HG03354 (cell line): ENCODE data around the gene MEG3.
"Not testable (repeated sequence)": the region's sequence is repeated elsewhere in the genome, so short reads cannot be mapped to it uniquely, and the experiment has no call there.

Source experiments
- ATAC-seq: cut with Tn5 transposase; IDR thresholded peaks from one replicate; pipeline ENCODE4 v1.9.1; 2021; ENCODE audit warnings: mild to moderate bottlenecking; ENCODE audit not compliant: unreplicated experiment, poor library complexity, severe bottlenecking

The MEG3 gene

DNA sequence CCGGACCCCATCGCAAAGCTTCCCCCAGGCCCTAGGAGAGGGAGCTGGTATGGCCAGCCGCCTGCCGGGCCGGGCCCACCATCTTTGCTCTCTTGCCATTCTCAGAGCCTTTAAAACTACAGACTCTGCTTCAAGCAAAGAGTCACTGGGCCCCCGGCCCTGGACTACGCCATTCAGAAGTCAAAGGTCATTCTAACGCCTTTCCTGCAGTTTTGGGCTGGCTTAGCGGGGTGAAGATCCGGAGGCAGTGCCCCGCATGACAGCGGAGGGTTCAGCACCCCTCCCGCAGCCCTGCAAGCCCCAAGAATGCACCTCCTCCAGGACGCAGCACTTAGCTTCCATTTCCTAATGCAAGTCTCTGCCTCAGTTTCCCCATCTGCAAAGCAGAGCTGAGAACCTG is 38.3 kb upstream of the MEG3 start:
- ATAC-seq: no peak

DNA sequence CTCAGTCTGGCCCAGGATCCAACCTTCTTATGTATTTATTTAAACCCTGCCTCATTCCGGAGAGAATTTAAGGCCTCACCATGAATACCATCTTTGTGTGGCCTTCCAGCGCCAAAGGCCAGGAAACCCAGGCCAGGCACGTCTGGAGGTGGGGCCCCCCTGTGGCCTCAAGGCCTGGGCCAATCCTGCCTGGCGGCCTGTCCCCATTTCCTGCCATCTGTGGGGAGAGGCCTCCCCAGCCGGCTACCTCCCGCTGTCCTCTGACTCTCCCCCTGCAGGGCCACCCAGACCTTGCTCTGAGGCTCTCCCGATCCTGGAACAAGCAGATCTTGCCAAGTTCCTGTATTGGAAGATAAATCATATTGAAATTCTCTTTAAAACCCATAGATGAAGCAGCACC is 37.4 kb upstream of the MEG3 start:
- ATAC-seq: no peak

DNA sequence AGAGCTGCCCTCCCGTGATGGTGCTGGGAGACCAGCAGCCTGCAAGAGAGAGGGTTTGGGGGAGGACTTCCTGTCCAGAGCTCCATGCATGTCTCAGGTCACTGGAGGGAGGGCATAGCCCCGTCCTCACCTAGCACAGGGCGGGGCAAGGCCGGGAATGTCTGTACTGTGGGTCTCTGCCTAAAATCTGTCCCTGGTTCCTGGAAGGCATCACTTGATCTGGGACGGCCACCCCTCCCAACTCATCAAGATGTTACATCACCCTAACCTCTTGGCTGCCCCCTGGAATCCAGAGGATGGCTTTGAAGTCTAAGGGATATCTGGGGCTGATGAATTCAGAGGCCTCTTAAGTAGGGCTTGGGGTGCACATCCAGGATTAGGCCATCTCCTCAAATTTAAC is 37.0 kb upstream of the MEG3 start:
- ATAC-seq: no peak

DNA sequence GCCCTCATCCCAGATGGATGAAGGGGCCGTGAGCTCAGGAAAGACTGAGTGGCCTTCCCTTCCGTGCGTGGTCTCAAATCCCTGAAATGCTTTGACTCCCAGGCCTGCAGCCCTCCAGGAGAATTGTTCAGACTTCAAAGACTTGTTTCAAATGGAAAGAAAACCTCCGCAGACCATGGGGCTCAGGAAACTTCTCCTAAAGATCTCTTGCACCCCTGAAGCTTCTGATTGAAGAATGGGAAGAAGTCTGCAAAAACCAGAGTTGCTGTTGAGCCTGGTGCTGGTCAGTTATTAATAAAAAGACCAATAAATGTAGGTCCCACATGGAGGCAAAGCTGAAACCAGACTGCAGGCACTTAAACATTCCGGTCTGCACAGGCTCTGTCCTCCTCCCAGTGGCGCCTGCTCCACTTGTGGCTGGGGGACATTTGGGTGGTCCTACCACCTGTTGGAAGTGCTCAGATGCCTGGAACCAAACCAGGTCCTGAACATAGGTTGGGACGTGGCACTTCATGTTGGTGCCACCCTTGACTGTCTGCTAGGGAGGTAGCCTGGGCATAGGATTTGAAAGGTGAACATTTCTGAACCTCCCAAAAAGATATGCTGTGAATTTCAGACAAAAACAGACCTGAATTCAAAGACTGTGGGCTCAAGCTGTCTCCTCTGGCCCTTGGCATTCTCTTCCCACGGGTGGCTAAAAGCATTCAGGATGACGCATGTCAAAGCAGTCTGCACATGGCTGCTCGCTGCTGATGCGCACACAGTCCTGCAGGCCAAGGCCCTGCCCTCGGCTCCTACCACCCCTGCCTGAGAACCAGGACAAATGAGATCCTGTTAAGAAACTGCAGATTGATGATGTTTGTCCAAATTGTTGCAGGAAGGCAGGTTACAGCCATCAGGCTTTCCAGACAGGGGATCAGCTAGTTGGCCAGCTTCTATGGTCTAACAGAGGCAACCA is 36.2 kb upstream of the MEG3 start:
- no peak for ATAC-seq

DNA sequence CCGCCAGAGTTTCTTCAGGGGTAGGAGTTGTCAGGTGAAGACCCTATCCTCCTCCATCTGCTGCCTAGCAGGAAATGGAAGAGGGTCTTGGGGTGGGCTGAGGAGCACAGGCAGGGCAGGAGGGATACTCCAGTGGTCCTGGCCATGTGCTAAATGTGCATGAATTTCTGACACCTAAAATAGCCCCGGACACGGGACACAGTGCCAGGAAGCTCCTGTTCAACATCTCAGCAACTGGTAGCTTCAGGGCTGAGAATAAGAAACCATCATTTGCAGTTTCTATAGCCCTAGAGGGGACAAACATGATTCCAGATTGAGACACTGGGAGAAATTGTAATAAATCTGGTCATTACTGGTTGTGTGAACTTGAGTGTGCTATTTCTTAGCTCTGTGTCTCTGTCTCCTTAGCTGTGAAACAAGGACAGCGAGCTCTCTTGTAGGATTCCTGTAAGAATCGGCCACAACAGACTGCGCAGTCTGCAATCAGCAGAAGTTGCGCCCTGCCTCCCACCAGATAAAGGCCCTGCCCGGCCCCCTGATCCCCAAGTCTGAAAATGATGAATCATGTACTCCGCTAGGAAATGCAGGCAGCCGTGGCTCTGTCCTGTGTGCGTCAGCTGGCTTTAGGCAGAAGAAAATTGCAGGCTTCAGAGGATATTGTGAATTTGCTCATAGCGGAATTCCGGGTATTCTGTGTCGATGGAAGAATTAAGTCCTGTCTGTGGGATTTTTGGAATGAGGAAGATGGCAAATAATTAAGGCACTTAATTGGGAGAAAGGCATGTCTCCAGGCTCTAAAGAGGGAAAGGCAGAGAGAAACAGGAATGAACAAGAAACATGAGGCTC is 35.2 kb upstream of the MEG3 start:
- ATAC-seq: no peak

DNA sequence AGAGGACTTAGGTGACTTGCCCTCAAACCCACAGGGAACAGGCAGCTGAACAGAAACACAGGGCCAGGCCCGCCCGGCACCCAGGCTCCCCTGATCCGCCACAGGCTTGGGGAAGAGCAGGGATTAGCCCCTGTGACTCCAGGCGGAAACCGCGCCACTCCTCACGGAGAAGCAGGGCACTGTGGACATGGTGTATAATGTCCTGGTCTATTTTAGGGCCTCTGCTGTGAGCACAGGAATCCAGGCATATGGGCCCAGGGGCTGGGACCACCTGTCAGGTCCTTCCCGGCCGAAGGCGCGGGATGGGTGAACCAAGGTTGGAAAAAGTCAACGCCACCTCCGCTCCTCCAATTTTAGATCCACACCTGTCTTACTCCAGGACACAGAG is 34.6 kb upstream of the MEG3 start:
- no peak for ATAC-seq

DNA sequence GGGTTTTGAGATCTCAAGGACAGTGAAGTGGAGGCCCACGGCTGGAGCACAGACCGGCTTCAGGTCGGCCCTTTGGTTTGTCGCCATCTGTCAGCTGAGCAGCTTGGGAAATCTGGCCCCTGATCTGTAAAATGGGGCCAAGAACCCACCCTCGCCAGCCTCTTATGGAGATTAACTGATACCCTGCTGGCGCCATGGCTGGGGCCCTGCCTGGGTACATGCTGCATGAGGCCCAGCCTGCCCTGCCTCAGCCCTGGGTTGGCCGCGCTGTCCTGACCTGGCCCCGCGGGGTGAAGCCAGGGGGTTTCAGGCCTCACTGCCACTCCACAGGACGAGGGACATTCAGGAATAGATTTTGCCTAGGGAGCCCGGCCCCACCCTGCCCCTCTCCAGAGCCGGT is 33.9 kb upstream of the MEG3 start:
- ATAC-seq: no peak

DNA sequence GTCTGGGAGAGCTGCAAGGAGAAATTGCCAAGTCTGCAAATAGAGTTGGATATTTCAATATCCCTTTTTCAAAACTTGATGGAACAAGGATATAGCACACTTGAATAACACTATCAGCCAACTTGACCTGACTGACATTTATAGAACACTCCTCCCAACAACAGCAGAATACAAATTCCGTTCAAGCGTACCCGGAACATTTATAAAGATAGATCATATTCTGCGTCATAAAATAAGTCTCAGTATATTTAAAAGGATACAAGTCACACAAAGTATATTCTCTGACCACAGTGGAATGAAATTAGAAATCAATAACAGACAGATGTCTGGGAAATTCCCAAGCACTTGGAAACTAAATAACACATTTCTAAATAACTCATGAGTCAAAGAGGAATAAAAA is 29.0 kb upstream of the MEG3 start:
- ATAC-seq: no peak

DNA sequence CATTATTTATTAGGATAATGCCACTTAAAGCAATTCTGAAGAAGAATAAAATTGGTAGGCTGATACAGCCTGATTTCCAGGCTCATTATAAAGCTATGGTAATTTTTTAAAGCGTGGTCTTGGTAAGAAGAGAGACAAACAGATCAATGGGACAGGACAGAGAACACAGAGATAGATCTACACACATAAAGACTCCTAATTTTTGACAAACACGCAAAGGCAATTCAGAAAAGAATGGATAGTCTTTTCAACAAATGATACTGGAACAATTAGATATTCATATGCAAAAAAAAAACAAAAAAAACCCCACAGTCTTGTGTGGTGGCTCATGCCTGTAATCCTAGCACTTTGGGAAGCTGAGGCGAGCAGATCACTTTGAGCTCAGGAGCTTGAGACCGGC is 25.9 kb upstream of the MEG3 start:
- no peak for ATAC-seq

DNA sequence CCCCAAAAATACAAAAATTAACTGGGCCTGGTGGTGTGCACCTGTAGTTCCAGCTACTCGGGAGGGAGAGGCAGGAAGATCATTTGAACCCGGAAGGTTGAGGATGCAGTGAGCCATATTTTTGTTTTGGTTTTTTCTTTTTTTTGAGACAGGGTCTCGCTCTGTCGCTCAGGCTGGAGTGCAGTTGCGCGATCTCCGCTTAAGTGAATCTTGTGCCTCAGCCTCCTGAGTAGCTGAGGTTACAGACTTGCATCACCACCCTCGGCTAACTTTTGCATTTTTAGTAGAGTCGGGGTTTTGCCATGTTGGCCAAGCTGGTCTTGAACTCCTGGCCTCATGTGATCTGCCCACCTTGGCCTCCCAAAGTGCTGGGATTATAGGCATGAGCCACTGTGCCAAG is 24.5 kb upstream of the MEG3 start:
- ATAC-seq: not testable (repeated sequence)

DNA sequence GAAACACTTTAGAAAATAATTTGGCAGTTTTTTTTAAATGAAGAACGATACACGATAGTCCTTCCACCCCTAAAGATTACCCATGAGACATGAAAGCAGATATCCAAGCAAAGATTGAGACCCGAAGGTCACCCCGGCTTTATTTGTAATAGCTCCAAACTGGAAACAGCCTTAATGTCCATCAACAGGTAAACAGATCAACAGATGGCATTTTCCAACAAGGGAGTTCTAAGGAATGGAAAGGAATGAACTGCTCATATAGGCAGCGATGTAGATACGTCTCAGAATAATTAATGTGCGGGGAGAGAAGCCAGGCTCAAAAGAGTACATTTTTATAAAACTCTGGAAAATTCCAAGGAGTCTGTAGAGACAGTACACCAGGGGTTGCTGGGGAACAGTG is 23.7 kb upstream of the MEG3 start:
- no peak for ATAC-seq

DNA sequence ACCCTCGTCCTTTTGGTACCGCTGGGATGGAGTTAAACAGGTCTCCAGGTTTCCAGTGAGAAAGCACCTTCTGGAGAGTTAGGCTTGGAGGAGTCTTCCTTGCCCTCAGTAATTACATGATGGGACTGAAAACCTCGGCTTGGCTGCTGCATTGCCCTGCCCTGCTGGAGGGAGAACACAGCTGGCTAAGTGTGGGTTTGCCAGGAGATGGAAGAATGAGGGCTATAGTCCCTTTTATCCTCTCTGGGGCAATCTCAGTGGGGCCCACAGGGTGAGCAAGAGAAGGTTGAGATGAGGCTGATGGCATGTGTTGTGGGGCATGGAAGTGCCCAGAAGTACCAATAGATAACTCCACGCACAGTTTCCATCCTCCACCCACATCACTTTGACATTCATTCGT is 23.2 kb upstream of the MEG3 start:
- ATAC-seq: no peak

DNA sequence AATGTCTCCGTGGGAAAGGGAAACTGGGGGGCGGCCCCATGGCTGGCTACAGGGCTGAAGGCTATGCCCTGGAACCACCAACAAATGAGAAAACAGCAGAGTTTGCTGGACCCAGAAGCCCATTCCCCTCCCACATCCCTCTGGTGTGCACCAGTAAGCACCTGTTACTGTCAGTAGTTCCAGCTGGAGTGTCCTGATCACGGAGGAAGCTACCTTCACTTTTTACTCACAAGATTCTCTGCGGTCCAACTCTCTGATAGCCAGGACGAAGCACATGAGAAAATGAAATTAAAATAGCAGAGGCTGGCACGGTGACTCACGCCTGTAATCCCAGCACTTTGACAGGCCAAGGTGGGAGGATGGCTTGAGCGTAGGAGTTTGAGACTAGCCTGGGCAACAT is 22.7 kb upstream of the MEG3 start:
- ATAC-seq: no peak

DNA sequence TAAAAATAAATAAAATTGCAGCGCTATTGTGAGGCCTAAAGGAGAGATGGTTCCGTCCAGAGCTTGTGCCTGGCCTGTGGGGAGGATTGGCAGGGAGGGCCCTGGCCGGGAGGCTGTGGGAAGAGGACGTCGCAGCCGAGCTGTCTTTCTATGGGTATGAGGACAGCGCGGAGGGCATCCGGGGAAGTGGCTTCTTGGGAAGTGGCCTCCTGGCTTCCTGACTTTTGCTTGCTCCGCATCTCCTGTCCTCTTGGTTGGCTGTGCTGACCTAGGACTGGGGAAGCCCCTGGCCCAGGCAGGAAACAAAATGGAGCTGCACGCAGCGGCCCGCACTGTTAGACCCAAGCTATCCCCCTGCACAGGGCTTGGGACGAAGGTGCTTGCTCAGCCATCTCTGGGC is 22.2 kb upstream of the MEG3 start:
- ATAC-seq: no peak

DNA sequence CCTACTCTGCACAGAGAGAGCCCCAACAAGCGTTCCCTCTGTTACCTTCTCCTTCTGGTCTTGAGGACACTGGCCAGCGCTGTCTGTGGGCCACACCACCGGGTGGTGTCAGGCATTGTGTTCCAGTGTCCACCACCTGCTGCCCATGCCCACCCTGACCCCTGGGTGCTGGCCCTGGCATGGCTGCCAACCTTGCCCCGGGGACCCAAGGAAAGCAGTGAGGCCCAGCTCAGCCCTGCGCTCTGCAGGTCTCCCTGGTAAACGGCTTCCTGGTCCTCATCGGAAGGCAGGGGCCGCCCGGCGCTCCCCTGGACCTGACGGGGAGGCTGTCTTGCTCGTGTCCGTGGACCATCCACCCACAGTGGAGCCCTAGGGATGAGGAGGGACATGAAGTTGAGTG is 21.8 kb upstream of the MEG3 start:
- ATAC-seq: no peak

DNA sequence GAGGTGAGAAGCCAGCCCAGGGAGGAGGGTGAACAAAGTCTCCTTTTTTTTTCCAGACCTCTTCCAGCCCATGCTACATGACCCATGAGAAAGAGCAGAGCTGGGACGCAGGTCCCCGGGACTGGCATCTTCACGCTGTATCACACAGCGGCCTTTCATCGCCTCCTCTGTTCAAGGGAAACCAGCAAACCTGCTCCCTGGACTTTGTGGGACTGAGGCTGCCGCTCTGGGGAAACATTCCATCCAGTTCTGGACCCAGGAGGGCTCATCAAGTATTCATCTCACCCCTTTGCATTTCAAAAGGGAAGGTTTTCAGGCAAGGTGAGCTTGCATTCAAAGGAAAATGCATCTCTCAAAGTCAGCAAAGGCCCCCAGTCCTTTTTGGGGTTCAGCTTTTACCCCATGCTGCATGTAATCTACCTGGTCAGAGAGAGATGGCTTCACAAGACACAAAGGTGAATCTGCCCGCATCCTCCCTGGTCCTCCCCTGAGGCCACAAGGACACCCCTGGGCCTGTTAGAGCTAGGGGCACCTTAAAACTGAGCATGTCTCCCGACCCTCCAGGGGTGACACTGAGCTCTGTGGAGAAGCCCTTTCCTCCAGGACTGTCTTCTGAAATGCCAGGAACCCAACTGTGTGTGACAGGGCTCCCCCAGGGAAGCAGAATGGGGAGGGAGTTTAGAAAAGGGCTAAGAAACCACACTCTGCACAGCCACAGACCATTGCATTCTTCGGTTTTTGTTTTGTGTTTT is 21.2 kb upstream of the MEG3 start:
- ATAC-seq: no peak

DNA sequence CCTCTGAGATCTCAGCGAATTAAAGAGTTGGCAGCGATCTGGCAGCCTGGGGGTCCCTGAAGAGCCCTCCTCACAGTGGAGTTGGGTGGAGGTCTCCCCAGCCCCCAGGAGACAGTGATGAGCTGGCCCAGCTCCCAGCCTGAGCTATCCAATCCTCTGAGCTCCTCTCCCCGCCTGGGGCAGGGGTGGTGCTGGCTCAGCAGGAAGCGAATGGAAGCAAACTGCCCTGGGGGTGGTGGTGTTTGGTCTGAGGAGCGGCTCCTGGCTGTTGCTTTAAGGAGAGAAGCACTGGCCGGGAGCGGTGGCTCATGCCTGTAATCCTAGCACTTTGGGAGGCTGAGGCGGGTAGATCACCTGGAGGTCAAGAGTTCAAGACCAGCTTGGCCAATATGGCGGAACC is 19.5 kb upstream of the MEG3 start:
- ATAC-seq: no peak

DNA sequence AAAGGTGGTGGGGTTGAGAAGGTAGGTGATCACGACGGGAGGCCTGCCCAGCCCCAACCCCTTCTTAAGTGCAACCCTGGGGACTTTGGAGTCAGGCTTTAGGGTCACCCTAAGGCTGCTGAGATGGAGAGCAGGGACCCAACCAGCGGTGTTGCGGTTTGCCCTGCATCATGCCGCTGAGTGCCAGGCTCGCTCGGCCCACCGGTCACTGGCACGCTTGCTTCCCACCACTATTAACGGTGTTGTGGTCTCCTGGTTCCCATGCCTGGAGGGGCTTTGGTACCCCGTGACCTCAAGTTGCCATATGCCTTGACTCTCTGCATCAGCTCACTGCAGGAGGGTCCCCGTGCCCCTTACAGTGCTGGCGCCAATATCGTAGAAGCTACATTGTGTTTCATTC is 18.4 kb upstream of the MEG3 start:
- ATAC-seq: no peak

DNA sequence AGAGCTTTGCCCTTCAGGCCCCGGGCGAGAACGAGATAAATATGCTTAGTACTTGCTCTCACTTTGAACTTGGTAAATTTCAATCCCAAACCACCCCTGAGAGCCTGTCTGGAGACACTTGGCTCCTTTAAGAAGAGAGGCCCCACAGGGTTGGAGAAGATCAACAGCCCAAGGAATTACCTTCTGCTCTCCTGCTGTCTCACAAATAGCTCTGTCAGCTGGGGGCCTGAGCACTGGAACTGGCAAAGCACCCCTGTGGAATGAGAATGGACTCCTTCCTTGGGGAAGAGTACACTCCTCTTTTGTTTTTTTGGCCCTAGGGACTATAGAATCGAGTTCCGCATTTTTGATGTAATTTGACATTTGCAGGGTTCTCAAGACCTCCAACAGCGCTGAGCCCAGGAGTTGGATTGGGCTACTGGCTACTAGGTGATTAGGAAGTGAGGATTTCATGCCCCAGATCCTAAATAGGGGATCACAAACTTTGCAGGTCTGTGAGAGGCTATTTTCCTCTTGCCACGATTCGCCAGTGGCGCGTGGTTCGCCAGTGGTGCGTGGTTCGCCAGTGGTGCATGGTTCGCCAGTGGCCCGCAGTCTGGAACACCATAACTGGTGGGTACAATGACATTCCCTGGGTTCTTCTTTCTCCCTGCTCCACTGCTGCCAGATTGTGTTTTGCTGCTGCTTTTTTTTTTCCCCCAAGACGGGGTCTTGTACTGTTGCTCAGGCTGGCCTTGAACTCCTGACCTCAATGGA is 17.8 kb upstream of the MEG3 start:
- no peak for ATAC-seq

DNA sequence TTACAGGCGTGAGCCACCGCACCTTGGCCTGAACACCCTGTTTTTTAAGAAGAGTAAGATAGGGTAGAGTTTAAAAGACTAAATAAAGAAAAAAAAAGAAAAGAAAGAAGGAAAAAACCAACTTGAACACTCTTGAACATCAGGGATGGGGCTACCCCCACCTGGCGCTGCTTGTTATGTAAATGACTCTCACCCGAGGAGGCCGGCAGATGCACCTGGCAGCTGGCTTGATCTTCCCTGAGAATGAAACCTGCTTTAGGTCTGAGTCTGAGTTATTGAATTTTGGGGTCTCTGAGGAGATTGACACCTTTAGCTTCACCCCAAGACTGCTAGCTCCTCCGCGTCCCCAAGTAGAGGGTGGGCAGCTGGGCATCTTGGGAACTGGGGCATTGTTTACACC is 15.5 kb upstream of the MEG3 start:
- no peak for ATAC-seq
